SK-N-MC (cell line): ENCODE results near the gene TRIM29.

ENCODE experiments used
- EZH2 ChIP-seq: fragments of 200-600 bp; sonication (generic); IDR thresholded peaks from one replicate; pipeline ENCODE4 v1.6.1; 2017; ENCODE audit warnings: antibody characterized with exemption
- POLR2AphosphoS5 ChIP-seq: IDR thresholded peaks from 2 replicates; pipeline ENCODE4 v1.6.1; 2012; ENCODE audit warnings: mild to moderate bottlenecking, low read depth, low read length, borderline replicate concordance

GRCh38 chr11:120121914-120122473 is 15.9 kb downstream of the TRIM29 start:
- TF ChIP-seq POLR2AphosphoS5 (no peak), EZH2 (no peak)
